OCI-LY7 (cell line): ENCODE measurements around the gene PTPN14. TPM values are rescaled to one million over a fixed set of nuclear protein-coding genes. Genes with fewer than 3 reads are reported as not detected.

ENCODE experiments used
- BruUV-seq: library from RNA; stranded (reverse); fragments of 400-500 nt; replicated peaks from 2 replicates; lab custom pipeline; 2021; lab: Mats Ljungman, UMichigan
- CTCF ChIA-PET: fragments of 300-600 bp; sonication (Branson Sonifier 250); formaldehyde crosslinking; loops from one replicate; lab custom pipeline; 2022; ENCODE audit warnings: antibody characterized with exemption; ENCODE audit not compliant: unreplicated experiment; lab: Charles Lee
- POLR2A ChIA-PET: fragments of 300-600 bp; sonication (Branson Sonifier 250); formaldehyde crosslinking; loops from one replicate; lab custom pipeline; 2022; ENCODE audit warnings: antibody characterized with exemption; lab: Charles Lee
- DNase-seq: peaks from one replicate; pipeline ENCODE4 v3.0.0-alpha.2; 2015; ENCODE audit warnings: low spot score
- H2AFZ ChIP-seq: fragments of 200-600 bp; sonication (generic), shearing (Covaris generic); 2 replicates; pipeline ENCODE4 v1.6.1; 2014; ENCODE audit warnings: mild to moderate bottlenecking, antibody characterized with exemption, low read length, moderate library complexity
- H3K27ac ChIP-seq: fragments of 200-600 bp; sonication (generic); 2 replicates; pipeline ENCODE4 v1.5.1; 2014; ENCODE audit warnings: mixed run types, low read depth, mild to moderate bottlenecking, moderate library complexity, low read length, inconsistent platforms; ENCODE audit not compliant: poor library complexity, severe bottlenecking
- H3K36me3 ChIP-seq: fragments of 200-600 bp; sonication (generic); 2 replicates; pipeline ENCODE4 v1.6.1; 2014; ENCODE audit warnings: mild to moderate bottlenecking, antibody characterized with exemption, low read length, moderate library complexity, mixed read lengths; ENCODE audit not compliant: insufficient read depth
- H3K4me1 ChIP-seq: fragments of 200-600 bp; sonication (generic); 2 replicates; pipeline ENCODE4 v1.5.1; 2014; ENCODE audit warnings: mild to moderate bottlenecking, low read length; ENCODE audit not compliant: insufficient read depth, poor library complexity, severe bottlenecking
- H3K4me2 ChIP-seq: fragments of 200-600 bp; sonication (generic); 2 replicates; pipeline ENCODE4 v1.6.1; 2014; ENCODE audit warnings: mild to moderate bottlenecking, low read length
- H3K4me3 ChIP-seq: fragments of 200-600 bp; sonication (generic); 2 replicates; pipeline ENCODE4 v1.5.1; 2014; ENCODE audit warnings: mild to moderate bottlenecking, low read depth, low read length; ENCODE audit not compliant: poor library complexity, severe bottlenecking
- H3K79me2 ChIP-seq: fragments of 200-600 bp; sonication (generic); 2 replicates; pipeline ENCODE4 v1.6.1; 2016; ENCODE audit warnings: low read depth, mild to moderate bottlenecking, low read length, moderate library complexity, mixed read lengths; ENCODE audit not compliant: insufficient read depth
- H3K9me2 ChIP-seq: fragments of 200-600 bp; sonication (generic); 2 replicates; pipeline ENCODE4 v1.6.1; 2016; ENCODE audit warnings: mild to moderate bottlenecking, low read length, mixed read lengths; ENCODE audit not compliant: insufficient read depth
- H3K9me3 ChIP-seq: fragments of 200-600 bp; sonication (generic); 2 replicates; pipeline ENCODE4 v1.6.1; 2014; ENCODE audit warnings: mild to moderate bottlenecking, mixed run types, low read length, mixed read lengths
- H4K20me1 ChIP-seq: fragments of 200-600 bp; sonication (generic); 2 replicates; pipeline ENCODE4 v1.6.1; 2014; ENCODE audit warnings: mild to moderate bottlenecking, antibody characterized with exemption, low read length, moderate library complexity, mixed read lengths; ENCODE audit not compliant: insufficient read depth
- CTCF ChIP-seq: fragments of 200-600 bp; sonication (generic); conservative IDR thresholded peaks from 2 replicates; pipeline ENCODE4 v1.5.1; 2014; ENCODE audit warnings: mild to moderate bottlenecking, antibody characterized with exemption, low read length, moderate library complexity, mixed read lengths
- EZH2phosphoT487 ChIP-seq: fragments of 200-600 bp; sonication (generic); IDR thresholded peaks from 2 replicates; pipeline ENCODE4 v1.6.1; 2018; ENCODE audit warnings: low read depth, borderline replicate concordance, mild to moderate bottlenecking, mixed run types, antibody characterized with exemption, low read length, moderate library complexity, mixed read lengths
- intact Hi-C: fragments of 100-400 bp; cut with micrococcal nuclease; formaldehyde crosslinking; loops from one replicate; pipeline ENCODE4 v1.10.0; 2022; ENCODE audit not compliant: unreplicated experiment
- total RNA-seq, 2 experiments: library from RNA; depleted of rRNA in 1 of 2; stranded (reverse); fragments of >200 nt in 1 of 2; shearing (Covaris generic) in 1 of 2; gene quantifications; 2 replicates each; pipeline ENCODE4 v1.2.3, GENCODE V29; 2014 to 2022

Gene PTPN14
- total RNA-seq, 2 experiments from 2014 or later, result not detected

GRCh38 chr1:214545293-214545692 is 6.1 kb downstream of the PTPN14 start:
- no peaks in the 10 kb centered on the region for H3K9me3 ChIP-seq
- no TSS peak for BruUV-seq
- no peak overlapping the region for H3K27ac ChIP-seq
- no peaks in the 10 kb centered on the region for H3K36me3 ChIP-seq
- no peaks in the 10 kb centered on the region for H4K20me1 ChIP-seq
- intact Hi-C loops, result no loop called here
- H3K4me2 ChIP-seq, result no peak overlapping the region
- ChIA-PET CTCF (no interaction called here), POLR2A (interaction anchor here (2.0 kb wide), 1 partner anchor 9 kb away, joined by 4 read pairs; no protein-coding TSS in a partner anchor)
- no peaks in the 10 kb centered on the region for H3K79me2 ChIP-seq
- no peak for DNase-seq
- no peak overlapping the region for H3K4me3 ChIP-seq
- TF ChIP-seq CTCF (no peak), EZH2phosphoT487 (no peak)
- H3K4me1 ChIP-seq, result no peaks in the 10 kb centered on the region
- no peaks in the 10 kb centered on the region for H3K9me2 ChIP-seq
- H2AFZ ChIP-seq, result no peak overlapping the region

GRCh38 chr1:214544791-214545190 is 6.6 kb downstream of the PTPN14 start:
- Histone ChIP-seq H3K36me3 (no peaks in the 10 kb centered on the region), H3K27ac (no peak overlapping the region), H2AFZ (no peak overlapping the region), H3K9me3 (no peaks in the 10 kb centered on the region), H3K4me3 (no peak overlapping the region), H3K9me2 (no peaks in the 10 kb centered on the region), H3K4me2 (no peak overlapping the region), H4K20me1 (no peaks in the 10 kb centered on the region), H3K79me2 (no peaks in the 10 kb centered on the region), H3K4me1 (no peaks in the 10 kb centered on the region)
- no peak for DNase-seq
- ChIA-PET CTCF (no interaction called here), POLR2A (no interaction called here)
- intact Hi-C loops, result no loop called here
- no peak for TF ChIP-seq EZH2phosphoT487
- no TSS peak for BruUV-seq

- Histone ChIP-seq H3K4me1 (no peaks in the 10 kb centered on the region), H3K9me2 (no peaks in the 10 kb centered on the region), H3K36me3 (no peaks in the 10 kb centered on the region), H3K27ac (no peak overlapping the region), H2AFZ (no peak overlapping the region), H3K9me3 (no peaks in the 10 kb centered on the region), H3K4me3 (no peak overlapping the region), H3K79me2 (no peaks in the 10 kb centered on the region), H4K20me1 (no peaks in the 10 kb centered on the region), H3K4me2 (no peak overlapping the region)
- no TSS peak for BruUV-seq
- ChIA-PET POLR2A (interaction anchor here (0.5 to 1.1 kb wide), 2 partner anchors 16 to 24 kb away, joined by 3 read pairs; no protein-coding TSS in a partner anchor), CTCF (no interaction called here)
- intact Hi-C loops, result no loop called here
- no peak for TF ChIP-seq EZH2phosphoT487
- TF ChIP-seq CTCF, result no peak
- DNase-seq, result no peak
These were observed 8.9 kb downstream of the PTPN14 start for GRCh38 chr1:214542275-214543199.
